ENCODE data around the gene NPAS3. TPM values are rescaled to one million over a fixed set of nuclear protein-coding genes. Genes with fewer than 3 reads are reported as not detected.

NPAS3 gene
- total RNA-seq, 1 experiment from 2014 or later: 0.36 TPM

GRCh38 chr14:33669111-33669510 is 730.4 kb downstream of the NPAS3 start:
- Histone ChIP-seq H3K9ac (ENCODE audit: low read length) (no peak overlapping the region), H3K27me3 (ENCODE audit: low read length) (no peaks in the 10 kb centered on the region), H3K4me1 (ENCODE audit: insufficient read depth, low read length) (peaks cover 25% of the 10 kb centered on the region; the same call in 1 of the 2 replicates), H3K27ac (ENCODE audit: low read length) (no peak overlapping the region), H4K20me1 (ENCODE audit: low read length) (no peaks in the 10 kb centered on the region), H3K79me2 (ENCODE audit: low read length) (no peaks in the 10 kb centered on the region), H2AFZ (ENCODE audit: low read length) (no peak overlapping the region), H3K4me3 (ENCODE audit: low read length) (no peak overlapping the region), H3K36me3 (ENCODE audit: low read depth, low read length) (no peaks in the 10 kb centered on the region), H3K9me3 (ENCODE audit: low read length) (no peaks in the 10 kb centered on the region), H3K9me2 (replicated peaks; ENCODE audit: low read length) (no peaks in the 10 kb centered on the region), H3K4me2 (ENCODE audit: low read length) (no peak overlapping the region), H3F3A (ENCODE audit: low read length, unreplicated experiment) (no peaks in the 10 kb centered on the region)
- DNase-seq: no peak
- POLR2A ChIA-PET (ENCODE audit: unreplicated experiment): no interaction called here
- no peak for TF ChIP-seq CTCF (conservative IDR thresholded peaks at IDR 0.05; ENCODE audit: low read depth, low read length)
- no peak for TF ChIP-seq EZH2phosphoT487 (IDR thresholded peaks at IDR 0.05; ENCODE audit: borderline replicate concordance, low read length)
- TF ChIP-seq EZH2 (IDR thresholded peaks at IDR 0.05; ENCODE audit: low read length, unreplicated experiment): no peak
- CTCF ChIA-PET: no interaction called here
- intact Hi-C loops (cut with micrococcal nuclease): no loop called here
- no TSS peak for BruUV-seq (replicated peaks)
- ATAC-seq: no peak

- no peaks in the 10 kb centered on the region for H3K79me2 ChIP-seq (ENCODE audit: low read length)
- H3K9me2 ChIP-seq (replicated peaks; ENCODE audit: low read length): no peaks in the 10 kb centered on the region
- no peak overlapping the region for H3K9ac ChIP-seq (ENCODE audit: low read length)
- ChIA-PET CTCF (no interaction called here), POLR2A (ENCODE audit: unreplicated experiment) (no interaction called here)
- no peak overlapping the region for H3K4me2 ChIP-seq (ENCODE audit: low read length)
- intact Hi-C loops (cut with micrococcal nuclease): no loop called here
- no peaks in the 10 kb centered on the region for H4K20me1 ChIP-seq (ENCODE audit: low read length)
- no peak overlapping the region for H3K4me3 ChIP-seq (ENCODE audit: low read length)
- BruUV-seq (replicated peaks): no TSS peak
- ATAC-seq: no peak
- no peaks in the 10 kb centered on the region for H3K9me3 ChIP-seq (ENCODE audit: low read length)
- no peaks in the 10 kb centered on the region for H3K27me3 ChIP-seq (ENCODE audit: low read length)
- no peaks in the 10 kb centered on the region for H3K36me3 ChIP-seq (ENCODE audit: low read depth, low read length)
- H3K4me1 ChIP-seq (ENCODE audit: insufficient read depth, low read length): peaks cover 25% of the 10 kb centered on the region; the same call in 1 of the 2 replicates
- no peak for DNase-seq
- no peaks in the 10 kb centered on the region for H3F3A ChIP-seq (ENCODE audit: low read length, unreplicated experiment)
- TF ChIP-seq CTCF (conservative IDR thresholded peaks at IDR 0.05; ENCODE audit: low read depth, low read length) (no peak), EZH2 (IDR thresholded peaks at IDR 0.05; ENCODE audit: low read length, unreplicated experiment) (no peak), EZH2phosphoT487 (IDR thresholded peaks at IDR 0.05; ENCODE audit: borderline replicate concordance, low read length) (no peak)
- H2AFZ ChIP-seq (ENCODE audit: low read length): no peak overlapping the region
- H3K27ac ChIP-seq (ENCODE audit: low read length): no peak overlapping the region
Observed at GRCh38 chr14:33670235-33670634, 731.6 kb downstream of the NPAS3 start.

GRCh38 chr14:33671556-33671955 is 732.9 kb downstream of the NPAS3 start:
- no peaks in the 10 kb centered on the region for H3K9me2 ChIP-seq (replicated peaks; ENCODE audit: low read length)
- H3K79me2 ChIP-seq (ENCODE audit: low read length): no peaks in the 10 kb centered on the region
- BruUV-seq (replicated peaks): no TSS peak
- no peak overlapping the region for H3K4me2 ChIP-seq (ENCODE audit: low read length)
- CTCF ChIA-PET: no interaction called here
- no peaks in the 10 kb centered on the region for H4K20me1 ChIP-seq (ENCODE audit: low read length)
- DNase-seq (no peak), ATAC-seq (no peak)
- no peak overlapping the region for H3K27ac ChIP-seq (ENCODE audit: low read length)
- H2AFZ ChIP-seq (ENCODE audit: low read length): no peak overlapping the region
- TF ChIP-seq EZH2 (IDR thresholded peaks at IDR 0.05; ENCODE audit: low read length, unreplicated experiment) (no peak), CTCF (conservative IDR thresholded peaks at IDR 0.05; ENCODE audit: low read depth, low read length) (no peak), EZH2phosphoT487 (IDR thresholded peaks at IDR 0.05; ENCODE audit: borderline replicate concordance, low read length) (no peak)
- POLR2A ChIA-PET (ENCODE audit: unreplicated experiment): interaction anchor here (0.6 kb wide), 1 partner anchor 117 kb away, joined by 3 read pairs; no protein-coding TSS in a partner anchor
- no peaks in the 10 kb centered on the region for H3K27me3 ChIP-seq (ENCODE audit: low read length)
- no peaks in the 10 kb centered on the region for H3K36me3 ChIP-seq (ENCODE audit: low read depth, low read length)
- H3K4me3 ChIP-seq (ENCODE audit: low read length): no peak overlapping the region
- no peak overlapping the region for H3K9ac ChIP-seq (ENCODE audit: low read length)
- H3K9me3 ChIP-seq (ENCODE audit: low read length): no peaks in the 10 kb centered on the region
- intact Hi-C loops (cut with micrococcal nuclease): no loop called here
- no peaks in the 10 kb centered on the region for H3F3A ChIP-seq (ENCODE audit: low read length, unreplicated experiment)
- H3K4me1 ChIP-seq (ENCODE audit: insufficient read depth, low read length): peaks cover 36% of the 10 kb centered on the region

Data from PC-3 (cell line).